K562 (cell line): Measurements from ENCODE around the gene REP15. TPM values are rescaled to one million over a fixed set of nuclear protein-coding genes. Genes with fewer than 3 reads are reported as not detected.

Experiments
- BMI1 ChIP-seq: fragments of 150-350 bp; IDR thresholded peaks from 2 replicates; pipeline ENCODE4 v1.6.1; 2014; ENCODE audit warnings: low read length
- DMBX1 ChIP-seq: fragments of 250-450 bp; sonication (Bioruptor Pico); IDR thresholded peaks from 2 replicates; pipeline ENCODE4 v1.8.0; 2022; ENCODE audit warnings: inconsistent platforms, mild to moderate bottlenecking, moderate library complexity, borderline replicate concordance
- NCOA6 ChIP-seq: fragments of 450-650 bp; IDR thresholded peaks from 2 replicates; pipeline ENCODE4 v1.6.1; 2017; ENCODE audit warnings: mild to moderate bottlenecking
- NFATC3 ChIP-seq: fragments of 450-650 bp; IDR thresholded peaks from 2 replicates; pipeline ENCODE4 v1.6.1; 2017; ENCODE audit warnings: mild to moderate bottlenecking
- PHF8 ChIP-seq: fragments of 200-600 bp; sonication (generic); IDR thresholded peaks from 2 replicates; pipeline ENCODE4 v1.6.1; 2012; ENCODE audit warnings: mixed run types, mild to moderate bottlenecking, inconsistent platforms, low read length, moderate library complexity, borderline replicate concordance
- POLR2A ChIP-seq: fragments of 450-650 bp; conservative IDR thresholded peaks from 2 replicates; pipeline ENCODE4 v1.6.1; 2016
- POLR3A ChIP-seq: IDR thresholded peaks from 2 replicates; pipeline ENCODE4 v1.6.1; 2011; ENCODE audit warnings: borderline replicate concordance, mild to moderate bottlenecking, moderate library complexity; ENCODE audit not compliant: insufficient read length, insufficient read depth; ENCODE audit errors: extremely low read depth
- PTTG1 ChIP-seq: fragments of 450-650 bp; IDR thresholded peaks from 2 replicates; pipeline ENCODE4 v1.6.1; 2016; ENCODE audit warnings: low read depth, mild to moderate bottlenecking, missing genetic modification characterization, missing compliant biosample characterization
- SMAD3 ChIP-seq: fragments of 450-650 bp; formaldehyde crosslinking; conservative IDR thresholded peaks from 2 replicates; pipeline ENCODE4 v1.4.0; 2020; ENCODE audit warnings: mild to moderate bottlenecking
- TGIF2 ChIP-seq: sonication (generic); formaldehyde crosslinking; IDR thresholded peaks from 2 replicates; pipeline ENCODE4 v1.8.1; 2022; ENCODE audit warnings: mild to moderate bottlenecking, missing genetic modification reagents, moderate library complexity
- ZKSCAN1 ChIP-seq: fragments of 150-350 bp; IDR thresholded peaks from 2 replicates; pipeline ENCODE4 v1.6.1; 2016; ENCODE audit warnings: low read depth, low read length
- ZKSCAN8 ChIP-seq: fragments of 200-800 bp; sonication (Bioruptor generic); IDR thresholded peaks from 2 replicates; pipeline ENCODE4 v1.6.1; 2016; ENCODE audit warnings: missing genetic modification characterization, missing compliant biosample characterization
- ZNF121 ChIP-seq: sonication (generic); formaldehyde crosslinking; conservative IDR thresholded peaks from 2 replicates; pipeline ENCODE4 v1.8.0; 2022; ENCODE audit warnings: missing genetic modification reagents
- ZNF408 ChIP-seq: fragments of 250-450 bp; sonication (Bioruptor Pico); IDR thresholded peaks from 2 replicates; pipeline ENCODE4 v1.4.0; 2020; ENCODE audit warnings: low read depth, mild to moderate bottlenecking, moderate library complexity
- polyA plus RNA-seq, 8 experiments: library from polyadenylated mRNA; depleted of rRNA in 4 of 8; stranded (reverse) in 5 of 8; unstranded in 3 of 8; fragments of >200 nt; fragmentation: Nextera tagmentation in 2 of 8; fragmentation: Illumina TruSeq in 1 of 8; extraction: Ambion mirVana in 2 of 8; extraction: Trizol in 1 of 8; gene quantifications; 2 replicates each; pipeline versions ENCODE4 v1.2.1 to v1.2.3, GENCODE V29; 2011 to 2014; ENCODE audit warnings: inconsistent platforms in 1 of 8, missing spikeins in 1 of 8
- total RNA-seq, 7 experiments: library from RNA; depleted of rRNA in 6 of 7; stranded (reverse); fragments of >200 nt in 6 of 7; fragmentation: Illumina TruSeq in 2 of 7; extraction: Trizol in 2 of 7; gene quantifications; 2 replicates each; pipeline versions ENCODE4 v1.2.1 to v1.2.3, GENCODE V29; 2011 to 2021; ENCODE audit warnings: low replicate concordance in 1 of 7
- TF ChIP-seq, protein P1 (sequence below): fragments of 250-450 bp; sonication (Bioruptor Pico); IDR thresholded peaks from 2 replicates; pipeline ENCODE4 v1.4.0; 2020
- TF ChIP-seq, protein P2 (sequence below): fragments of 250-450 bp; sonication (Bioruptor Pico); IDR thresholded peaks from 2 replicates; pipeline ENCODE4 v1.8.0; 2021; ENCODE audit warnings: borderline replicate concordance, mild to moderate bottlenecking, moderate library complexity; ENCODE audit not compliant: poor library complexity, severe bottlenecking
- TF ChIP-seq, protein P3 (sequence below): fragments of 250-450 bp; sonication (Bioruptor Pico); IDR thresholded peaks from 2 replicates; pipeline ENCODE4 v1.9.0; 2021; ENCODE audit warnings: mild to moderate bottlenecking, inconsistent platforms
- TF ChIP-seq, protein P4 (sequence below): fragments of 250-450 bp; sonication (Bioruptor Pico); IDR thresholded peaks from 2 replicates; pipeline ENCODE4 v1.5.0; 2022; ENCODE audit warnings: mild to moderate bottlenecking

Gene REP15
- total and polyA plus RNA-seq, 9 of the 15 experiments (the other 6 are each of a cell fraction or from before 2014, with no cell fraction given) = not detected

DNA sequence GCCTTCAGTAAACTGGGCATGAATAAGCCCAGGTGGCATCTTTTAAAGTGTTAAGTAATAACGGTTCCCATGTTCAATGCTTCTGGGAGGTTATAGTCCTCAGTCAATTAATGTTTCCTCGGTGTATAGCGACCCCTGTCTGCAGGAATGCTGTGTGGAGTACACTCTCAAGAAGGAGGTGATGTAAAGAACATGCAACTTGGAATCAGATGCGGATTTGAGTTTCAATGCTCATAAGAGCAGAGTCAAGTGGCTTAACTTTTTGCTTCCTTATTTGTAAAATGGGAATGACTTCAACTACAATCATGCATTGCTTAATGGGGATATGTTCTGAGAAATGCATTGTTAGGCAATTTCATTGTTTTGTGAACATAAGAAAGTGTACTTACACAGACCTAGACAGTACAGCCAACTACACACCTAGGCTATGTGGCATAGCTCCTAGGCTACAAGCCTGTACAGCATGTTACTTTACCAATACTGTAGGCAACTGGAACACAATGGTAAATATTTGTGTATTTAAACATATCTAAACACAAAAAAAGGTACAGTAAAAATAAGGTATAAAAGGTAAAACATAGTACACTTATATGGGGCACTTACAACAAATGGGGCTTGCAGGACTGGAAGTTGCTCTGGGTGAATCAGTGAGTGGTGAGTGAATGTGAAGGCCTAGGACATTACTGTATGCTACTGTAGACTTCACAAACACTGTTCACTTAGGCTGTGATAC lies 7.6 kb downstream of the REP15 start (continued):
- TF ChIP-seq, protein P1, sequence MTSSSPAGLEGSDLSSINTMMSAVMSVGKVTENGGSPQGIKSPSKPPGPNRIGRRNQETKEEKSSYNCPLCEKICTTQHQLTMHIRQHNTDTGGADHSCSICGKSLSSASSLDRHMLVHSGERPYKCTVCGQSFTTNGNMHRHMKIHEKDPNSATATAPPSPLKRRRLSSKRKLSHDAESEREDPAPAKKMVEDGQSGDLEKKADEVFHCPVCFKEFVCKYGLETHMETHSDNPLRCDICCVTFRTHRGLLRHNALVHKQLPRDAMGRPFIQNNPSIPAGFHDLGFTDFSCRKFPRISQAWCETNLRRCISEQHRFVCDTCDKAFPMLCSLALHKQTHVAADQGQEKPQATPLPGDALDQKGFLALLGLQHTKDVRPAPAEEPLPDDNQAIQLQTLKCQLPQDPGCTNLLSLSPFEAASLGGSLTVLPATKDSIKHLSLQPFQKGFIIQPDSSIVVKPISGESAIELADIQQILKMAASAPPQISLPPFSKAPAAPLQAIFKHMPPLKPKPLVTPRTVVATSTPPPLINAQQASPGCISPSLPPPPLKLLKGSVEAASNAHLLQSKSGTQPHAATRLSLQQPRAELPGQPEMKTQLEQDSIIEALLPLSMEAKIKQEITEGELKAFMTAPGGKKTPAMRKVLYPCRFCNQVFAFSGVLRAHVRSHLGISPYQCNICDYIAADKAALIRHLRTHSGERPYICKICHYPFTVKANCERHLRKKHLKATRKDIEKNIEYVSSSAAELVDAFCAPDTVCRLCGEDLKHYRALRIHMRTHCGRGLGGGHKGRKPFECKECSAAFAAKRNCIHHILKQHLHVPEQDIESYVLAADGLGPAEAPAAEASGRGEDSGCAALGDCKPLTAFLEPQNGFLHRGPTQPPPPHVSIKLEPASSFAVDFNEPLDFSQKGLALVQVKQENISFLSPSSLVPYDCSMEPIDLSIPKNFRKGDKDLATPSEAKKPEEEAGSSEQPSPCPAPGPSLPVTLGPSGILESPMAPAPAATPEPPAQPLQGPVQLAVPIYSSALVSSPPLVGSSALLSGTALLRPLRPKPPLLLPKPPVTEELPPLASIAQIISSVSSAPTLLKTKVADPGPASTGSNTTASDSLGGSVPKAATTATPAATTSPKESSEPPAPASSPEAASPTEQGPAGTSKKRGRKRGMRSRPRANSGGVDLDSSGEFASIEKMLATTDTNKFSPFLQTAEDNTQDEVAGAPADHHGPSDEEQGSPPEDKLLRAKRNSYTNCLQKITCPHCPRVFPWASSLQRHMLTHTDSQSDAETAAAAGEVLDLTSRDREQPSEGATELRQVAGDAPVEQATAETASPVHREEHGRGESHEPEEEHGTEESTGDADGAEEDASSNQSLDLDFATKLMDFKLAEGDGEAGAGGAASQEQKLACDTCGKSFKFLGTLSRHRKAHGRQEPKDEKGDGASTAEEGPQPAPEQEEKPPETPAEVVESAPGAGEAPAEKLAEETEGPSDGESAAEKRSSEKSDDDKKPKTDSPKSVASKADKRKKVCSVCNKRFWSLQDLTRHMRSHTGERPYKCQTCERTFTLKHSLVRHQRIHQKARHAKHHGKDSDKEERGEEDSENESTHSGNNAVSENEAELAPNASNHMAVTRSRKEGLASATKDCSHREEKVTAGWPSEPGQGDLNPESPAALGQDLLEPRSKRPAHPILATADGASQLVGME = no peak
- TF ChIP-seq, protein P2, sequence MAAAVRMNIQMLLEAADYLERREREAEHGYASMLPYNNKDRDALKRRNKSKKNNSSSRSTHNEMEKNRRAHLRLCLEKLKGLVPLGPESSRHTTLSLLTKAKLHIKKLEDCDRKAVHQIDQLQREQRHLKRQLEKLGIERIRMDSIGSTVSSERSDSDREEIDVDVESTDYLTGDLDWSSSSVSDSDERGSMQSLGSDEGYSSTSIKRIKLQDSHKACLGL = no peak
- no peak for TF ChIP-seq POLR2A
- TF ChIP-seq DMBX1 (CRISPR knock-in tag) = no peak; the same call in 1 of the 2 replicates
- no peak for TF ChIP-seq NFATC3
- no peak for TF ChIP-seq TGIF2
- TF ChIP-seq ZNF121 (CRISPR knock-in tag) = no peak
- TF ChIP-seq PTTG1 = no peak; the same call in 1 of the 2 replicates
- TF ChIP-seq, protein P3, sequence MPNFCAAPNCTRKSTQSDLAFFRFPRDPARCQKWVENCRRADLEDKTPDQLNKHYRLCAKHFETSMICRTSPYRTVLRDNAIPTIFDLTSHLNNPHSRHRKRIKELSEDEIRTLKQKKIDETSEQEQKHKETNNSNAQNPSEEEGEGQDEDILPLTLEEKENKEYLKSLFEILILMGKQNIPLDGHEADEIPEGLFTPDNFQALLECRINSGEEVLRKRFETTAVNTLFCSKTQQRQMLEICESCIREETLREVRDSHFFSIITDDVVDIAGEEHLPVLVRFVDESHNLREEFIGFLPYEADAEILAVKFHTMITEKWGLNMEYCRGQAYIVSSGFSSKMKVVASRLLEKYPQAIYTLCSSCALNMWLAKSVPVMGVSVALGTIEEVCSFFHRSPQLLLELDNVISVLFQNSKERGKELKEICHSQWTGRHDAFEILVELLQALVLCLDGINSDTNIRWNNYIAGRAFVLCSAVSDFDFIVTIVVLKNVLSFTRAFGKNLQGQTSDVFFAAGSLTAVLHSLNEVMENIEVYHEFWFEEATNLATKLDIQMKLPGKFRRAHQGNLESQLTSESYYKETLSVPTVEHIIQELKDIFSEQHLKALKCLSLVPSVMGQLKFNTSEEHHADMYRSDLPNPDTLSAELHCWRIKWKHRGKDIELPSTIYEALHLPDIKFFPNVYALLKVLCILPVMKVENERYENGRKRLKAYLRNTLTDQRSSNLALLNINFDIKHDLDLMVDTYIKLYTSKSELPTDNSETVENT (CRISPR knock-in tag) = no peak
- TF ChIP-seq SMAD3 (CRISPR knock-in tag) = no peak
- no peak for TF ChIP-seq NCOA6
- TF ChIP-seq, protein P4, sequence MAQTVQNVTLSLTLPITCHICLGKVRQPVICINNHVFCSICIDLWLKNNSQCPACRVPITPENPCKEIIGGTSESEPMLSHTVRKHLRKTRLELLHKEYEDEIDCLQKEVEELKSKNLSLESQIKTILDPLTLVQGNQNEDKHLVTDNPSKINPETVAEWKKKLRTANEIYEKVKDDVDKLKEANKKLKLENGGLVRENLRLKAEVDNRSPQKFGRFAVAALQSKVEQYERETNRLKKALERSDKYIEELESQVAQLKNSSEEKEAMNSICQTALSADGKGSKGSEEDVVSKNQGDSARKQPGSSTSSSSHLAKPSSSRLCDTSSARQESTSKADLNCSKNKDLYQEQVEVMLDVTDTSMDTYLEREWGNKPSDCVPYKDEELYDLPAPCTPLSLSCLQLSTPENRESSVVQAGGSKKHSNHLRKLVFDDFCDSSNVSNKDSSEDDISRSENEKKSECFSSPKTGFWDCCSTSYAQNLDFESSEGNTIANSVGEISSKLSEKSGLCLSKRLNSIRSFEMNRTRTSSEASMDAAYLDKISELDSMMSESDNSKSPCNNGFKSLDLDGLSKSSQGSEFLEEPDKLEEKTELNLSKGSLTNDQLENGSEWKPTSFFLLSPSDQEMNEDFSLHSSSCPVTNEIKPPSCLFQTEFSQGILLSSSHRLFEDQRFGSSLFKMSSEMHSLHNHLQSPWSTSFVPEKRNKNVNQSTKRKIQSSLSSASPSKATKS (CRISPR knock-in tag) = 0 out of 2 replicates have a peak, but pooled peaks have one; percentile 42
- no peak for TF ChIP-seq ZKSCAN1
- no peak for TF ChIP-seq POLR3A
- TF ChIP-seq ZKSCAN8 = no peak
- TF ChIP-seq BMI1 = no peak
- TF ChIP-seq ZNF408 (CRISPR knock-in tag) = no peak
- no peak for TF ChIP-seq PHF8
